HEK293 (cell line): Measurements from ENCODE around the gene ZFP62.

Source experiments
- CTCF ChIA-PET: fragments of 350-600 bp; formaldehyde crosslinking; extraction: SDS; loops from one replicate; lab custom pipeline; 2021; ENCODE audit warnings: antibody characterized with exemption; lab: Yijun Ruan, JAX
- POLR2A ChIA-PET: fragments of 300-600 bp; formaldehyde crosslinking; extraction: SDS; loops from one replicate; lab custom pipeline; 2020; ENCODE audit warnings: antibody characterized with exemption, inconsistent platforms; lab: Yijun Ruan, JAX
- H3K27ac ChIP-seq: fragments of 200-500 bp; sonication (Bioruptor generic); 2 replicates; pipeline ENCODE4 v1.5.1; 2014; ENCODE audit warnings: low read depth, low read length, control low read depth, inconsistent platforms; ENCODE audit errors: extremely low read depth
- H3K36me3 ChIP-seq, 2 experiments: fragments of 200-500 bp in 1 of 2; sonication (Bioruptor generic) in 1 of 2; 1 replicate in 1 of 2; 2 replicates in 1 of 2; pipeline ENCODE4 v1.5.1; 2014 to 2017; ENCODE audit warnings: inconsistent platforms in 2 of 2, low read length in 2 of 2; ENCODE audit not compliant: control insufficient read depth in 2 of 2, insufficient read depth in 1 of 2
- H3K4me1 ChIP-seq: fragments of 200-500 bp; sonication (Bioruptor generic); 2 replicates; pipeline ENCODE4 v1.5.1; 2014; ENCODE audit warnings: mild to moderate bottlenecking, low read length, inconsistent platforms; ENCODE audit not compliant: control insufficient read depth, insufficient read depth
- H3K4me3 ChIP-seq: 2 replicates; pipeline ENCODE4 v1.5.1; 2011; ENCODE audit warnings: low read depth, mild to moderate bottlenecking, control low read depth, low read length, moderate library complexity
- H3K9me3 ChIP-seq: fragments of 200-500 bp; sonication (Bioruptor generic); 2 replicates; pipeline ENCODE4 v1.5.1; 2014; ENCODE audit warnings: low read depth, low read length, inconsistent platforms; ENCODE audit not compliant: control insufficient read depth, insufficient read depth
- HOXD13 ChIP-seq: sonication (generic); formaldehyde crosslinking; IDR thresholded peaks from 2 replicates; pipeline ENCODE4 v1.8.0; 2022; ENCODE audit warnings: missing genetic modification reagents, borderline replicate concordance
- SETDB1 ChIP-seq: IDR thresholded peaks from one replicate; pipeline ENCODE4 v1.6.1; 2017; ENCODE audit warnings: mild to moderate bottlenecking, low read length, moderate library complexity, mixed read lengths; ENCODE audit not compliant: insufficient read length
- SP2 ChIP-seq: fragments of 450-650 bp; formaldehyde crosslinking; IDR thresholded peaks from 2 replicates; pipeline ENCODE4 v1.5.1; 2016; ENCODE audit warnings: missing biosample characterization, missing genetic modification characterization
- TCF7L2 ChIP-seq: IDR thresholded peaks from 2 replicates; pipeline ENCODE4 v1.6.1; 2011; ENCODE audit warnings: low read depth, mild to moderate bottlenecking, inconsistent platforms, low read length, moderate library complexity, borderline replicate concordance
- ZBTB11 ChIP-seq: fragments of 450-650 bp; formaldehyde crosslinking; conservative IDR thresholded peaks from 2 replicates; pipeline ENCODE4 v1.5.1; 2016; ENCODE audit warnings: low read depth, missing biosample characterization, missing genetic modification characterization
- ZBTB21 ChIP-seq: fragments of 450-650 bp; formaldehyde crosslinking; IDR thresholded peaks from 2 replicates; pipeline ENCODE4 v1.5.1; 2017; ENCODE audit warnings: missing biosample characterization, missing genetic modification characterization
- ZFP3 ChIP-seq: fragments of 450-650 bp; formaldehyde crosslinking; IDR thresholded peaks from 2 replicates; pipeline ENCODE4 v1.5.1; 2016; ENCODE audit warnings: low read depth, missing biosample characterization, missing genetic modification characterization
- ZFP69B ChIP-seq: fragments of 450-650 bp; formaldehyde crosslinking; IDR thresholded peaks from 2 replicates; pipeline ENCODE4 v1.5.1; 2016; ENCODE audit warnings: missing biosample characterization, missing genetic modification characterization
- ZNF202 ChIP-seq: fragments of 450-650 bp; formaldehyde crosslinking; IDR thresholded peaks from 2 replicates; pipeline ENCODE4 v1.5.1; 2016; ENCODE audit warnings: missing biosample characterization, missing genetic modification characterization, borderline replicate concordance
- ZNF221 ChIP-seq: fragments of 450-650 bp; formaldehyde crosslinking; IDR thresholded peaks from 2 replicates; pipeline ENCODE4 v1.5.1; 2017; ENCODE audit warnings: missing biosample characterization, missing genetic modification characterization, borderline replicate concordance
- ZNF600 ChIP-seq: fragments of 450-650 bp; formaldehyde crosslinking; IDR thresholded peaks from 2 replicates; pipeline ENCODE4 v1.5.1; 2016; ENCODE audit warnings: missing biosample characterization, missing genetic modification characterization
- ZNF677 ChIP-seq: fragments of 450-650 bp; IDR thresholded peaks from 2 replicates; pipeline ENCODE4 v1.5.0; 2018; ENCODE audit warnings: missing biosample characterization, mild to moderate bottlenecking, missing genetic modification characterization, moderate library complexity
- ZSCAN30 ChIP-seq: fragments of 450-650 bp; IDR thresholded peaks from 2 replicates; pipeline ENCODE4 v1.5.1; 2018; ENCODE audit warnings: missing biosample characterization, mild to moderate bottlenecking, missing genetic modification characterization, moderate library complexity
- TF ChIP-seq, protein P1 (sequence below): fragments of 450-650 bp; formaldehyde crosslinking; IDR thresholded peaks from 2 replicates; pipeline ENCODE4 v1.5.1; 2017; ENCODE audit warnings: missing biosample characterization, mild to moderate bottlenecking, missing genetic modification characterization, moderate library complexity
- TF ChIP-seq, protein P2 (sequence below): fragments of 450-650 bp; formaldehyde crosslinking; IDR thresholded peaks from 2 replicates; pipeline ENCODE4 v1.5.1; 2016; ENCODE audit warnings: missing biosample characterization, missing genetic modification characterization
- TF ChIP-seq, protein P3 (sequence below): fragments of 450-650 bp; IDR thresholded peaks from 2 replicates; pipeline ENCODE4 v1.5.1; 2018; ENCODE audit warnings: missing biosample characterization, mild to moderate bottlenecking, missing genetic modification characterization

The ZFP62 gene

DNA sequence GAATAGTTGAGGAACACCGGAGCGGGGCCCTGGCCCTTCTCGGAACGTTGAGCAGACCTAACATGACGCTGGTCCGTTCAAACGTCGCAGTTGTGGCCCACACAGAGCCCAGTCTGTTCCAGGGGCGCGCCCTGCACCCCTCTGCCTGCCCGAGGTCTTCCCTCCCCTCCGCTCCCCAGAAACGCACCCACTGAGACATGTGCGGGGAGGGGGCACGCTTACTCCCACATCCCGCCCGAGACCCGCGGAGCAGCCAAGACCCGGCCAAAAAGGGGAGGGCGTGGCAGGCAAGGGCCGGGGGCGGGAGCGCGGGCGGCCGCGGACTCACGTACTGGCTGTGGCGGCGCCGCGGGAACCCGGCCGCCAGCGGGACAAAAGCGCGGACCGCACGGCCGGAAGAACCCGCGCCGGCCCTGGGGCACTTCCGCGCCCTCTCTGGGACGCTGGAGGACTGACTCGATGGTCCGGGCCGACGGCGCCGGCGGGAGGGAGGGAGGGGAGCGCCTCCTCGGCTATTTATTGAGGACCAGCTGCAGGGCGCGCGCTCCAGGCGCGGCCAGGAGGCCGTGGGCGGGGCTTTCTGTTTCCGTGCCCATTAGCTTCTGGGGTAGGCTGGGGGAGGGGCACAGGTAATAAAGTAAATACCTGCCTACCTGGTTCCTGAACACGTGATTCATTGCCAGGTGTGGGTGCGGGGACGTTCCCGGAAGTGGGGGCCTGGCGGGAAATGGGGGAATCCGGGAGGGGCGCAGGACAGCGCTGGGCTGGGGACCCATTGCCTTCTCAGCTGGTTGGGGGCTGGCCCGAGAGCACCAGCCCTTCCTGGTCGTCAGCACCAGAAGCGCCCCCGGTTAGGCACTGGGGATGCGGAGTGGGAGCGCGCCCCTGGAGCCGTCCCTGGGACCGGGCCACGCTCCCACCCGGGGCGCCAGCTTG, at the start of gene ZFP62 (continued):
- TF ChIP-seq ZBTB11 (tag by site-specific recombination), result peak; percentile 96

DNA sequence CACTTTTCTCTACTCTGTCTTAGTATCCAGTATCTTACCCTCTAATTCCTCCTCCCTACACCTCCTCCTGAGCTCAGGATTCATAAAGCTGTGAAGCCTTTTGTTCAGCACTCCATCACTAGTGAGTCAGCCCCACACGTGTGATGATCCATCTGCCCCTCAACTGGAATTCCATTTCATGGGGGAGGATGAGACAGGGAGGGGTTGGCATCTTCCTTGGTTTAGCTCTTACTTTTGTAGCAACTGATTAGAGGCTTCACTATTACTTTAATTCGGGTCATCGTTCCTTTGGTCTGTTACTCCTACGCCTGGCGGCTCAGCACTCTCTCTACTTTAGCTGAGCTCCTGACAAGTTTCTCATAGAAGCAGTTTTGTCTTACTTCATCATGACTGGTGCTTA, 49.7 kb upstream of the ZFP62 start:
- POLR2A ChIA-PET, result no interaction called here
- no peaks in the 10 kb centered on the region for H3K4me1 ChIP-seq
- no peak overlapping the region for H3K4me3 ChIP-seq
- no peaks in the 10 kb centered on the region for H3K36me3 ChIP-seq
- TF ChIP-seq ZSCAN30 (tag by site-specific recombination) (no peak), SETDB1 (no peak), TCF7L2 (no peak), ZFP3 (no peak), ZFP69B (no peak), ZNF221 (tag by site-specific recombination) (no peak), ZNF202 (tag by site-specific recombination) (no peak), HOXD13 (CRISPR knock-in tag) (no peak), ZNF677 (no peak)
- TF ChIP-seq, protein P1, sequence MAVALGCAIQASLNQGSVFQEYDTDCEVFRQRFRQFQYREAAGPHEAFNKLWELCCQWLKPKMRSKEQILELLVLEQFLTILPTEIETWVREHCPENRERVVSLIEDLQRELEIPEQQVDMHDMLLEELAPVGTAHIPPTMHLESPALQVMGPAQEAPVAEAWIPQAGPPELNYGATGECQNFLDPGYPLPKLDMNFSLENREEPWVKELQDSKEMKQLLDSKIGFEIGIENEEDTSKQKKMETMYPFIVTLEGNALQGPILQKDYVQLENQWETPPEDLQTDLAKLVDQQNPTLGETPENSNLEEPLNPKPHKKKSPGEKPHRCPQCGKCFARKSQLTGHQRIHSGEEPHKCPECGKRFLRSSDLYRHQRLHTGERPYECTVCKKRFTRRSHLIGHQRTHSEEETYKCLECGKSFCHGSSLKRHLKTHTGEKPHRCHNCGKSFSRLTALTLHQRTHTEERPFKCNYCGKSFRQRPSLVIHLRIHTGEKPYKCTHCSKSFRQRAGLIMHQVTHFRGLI, result no peak
- no peak overlapping the region for H3K27ac ChIP-seq
- no peaks in the 10 kb centered on the region for H3K9me3 ChIP-seq
- CTCF ChIA-PET, result interaction anchor here (0.7 kb wide), 1 partner anchor 303 kb away, joined by 4 read pairs; no protein-coding TSS in a partner anchor

- H3K36me3 ChIP-seq, result no peaks in the 10 kb centered on the region
These were observed 49.1 kb upstream of the ZFP62 start for GRCh38 chr5:180910182-180910581.

More at GRCh38 chr5:180910182-180910581, 49.1 kb upstream of the ZFP62 start:
- no peak overlapping the region for H3K4me3 ChIP-seq
- ChIA-PET POLR2A (no interaction called here), CTCF (interaction anchor here (0.6 to 0.7 kb wide), 2 partner anchors 19 to 303 kb away, joined by 3 to 4 read pairs; no protein-coding TSS in a partner anchor)
- no peaks in the 10 kb centered on the region for H3K4me1 ChIP-seq
- H3K27ac ChIP-seq, result no peak overlapping the region
- no peaks in the 10 kb centered on the region for H3K9me3 ChIP-seq
- TF ChIP-seq, protein P2, sequence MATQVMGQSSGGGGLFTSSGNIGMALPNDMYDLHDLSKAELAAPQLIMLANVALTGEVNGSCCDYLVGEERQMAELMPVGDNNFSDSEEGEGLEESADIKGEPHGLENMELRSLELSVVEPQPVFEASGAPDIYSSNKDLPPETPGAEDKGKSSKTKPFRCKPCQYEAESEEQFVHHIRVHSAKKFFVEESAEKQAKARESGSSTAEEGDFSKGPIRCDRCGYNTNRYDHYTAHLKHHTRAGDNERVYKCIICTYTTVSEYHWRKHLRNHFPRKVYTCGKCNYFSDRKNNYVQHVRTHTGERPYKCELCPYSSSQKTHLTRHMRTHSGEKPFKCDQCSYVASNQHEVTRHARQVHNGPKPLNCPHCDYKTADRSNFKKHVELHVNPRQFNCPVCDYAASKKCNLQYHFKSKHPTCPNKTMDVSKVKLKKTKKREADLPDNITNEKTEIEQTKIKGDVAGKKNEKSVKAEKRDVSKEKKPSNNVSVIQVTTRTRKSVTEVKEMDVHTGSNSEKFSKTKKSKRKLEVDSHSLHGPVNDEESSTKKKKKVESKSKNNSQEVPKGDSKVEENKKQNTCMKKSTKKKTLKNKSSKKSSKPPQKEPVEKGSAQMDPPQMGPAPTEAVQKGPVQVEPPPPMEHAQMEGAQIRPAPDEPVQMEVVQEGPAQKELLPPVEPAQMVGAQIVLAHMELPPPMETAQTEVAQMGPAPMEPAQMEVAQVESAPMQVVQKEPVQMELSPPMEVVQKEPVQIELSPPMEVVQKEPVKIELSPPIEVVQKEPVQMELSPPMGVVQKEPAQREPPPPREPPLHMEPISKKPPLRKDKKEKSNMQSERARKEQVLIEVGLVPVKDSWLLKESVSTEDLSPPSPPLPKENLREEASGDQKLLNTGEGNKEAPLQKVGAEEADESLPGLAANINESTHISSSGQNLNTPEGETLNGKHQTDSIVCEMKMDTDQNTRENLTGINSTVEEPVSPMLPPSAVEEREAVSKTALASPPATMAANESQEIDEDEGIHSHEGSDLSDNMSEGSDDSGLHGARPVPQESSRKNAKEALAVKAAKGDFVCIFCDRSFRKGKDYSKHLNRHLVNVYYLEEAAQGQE (tag by site-specific recombination), result no peak
- no peak for TF ChIP-seq ZBTB21 (tag by site-specific recombination)
- TF ChIP-seq ZNF600 (tag by site-specific recombination), result no peak
- TF ChIP-seq, protein P3, sequence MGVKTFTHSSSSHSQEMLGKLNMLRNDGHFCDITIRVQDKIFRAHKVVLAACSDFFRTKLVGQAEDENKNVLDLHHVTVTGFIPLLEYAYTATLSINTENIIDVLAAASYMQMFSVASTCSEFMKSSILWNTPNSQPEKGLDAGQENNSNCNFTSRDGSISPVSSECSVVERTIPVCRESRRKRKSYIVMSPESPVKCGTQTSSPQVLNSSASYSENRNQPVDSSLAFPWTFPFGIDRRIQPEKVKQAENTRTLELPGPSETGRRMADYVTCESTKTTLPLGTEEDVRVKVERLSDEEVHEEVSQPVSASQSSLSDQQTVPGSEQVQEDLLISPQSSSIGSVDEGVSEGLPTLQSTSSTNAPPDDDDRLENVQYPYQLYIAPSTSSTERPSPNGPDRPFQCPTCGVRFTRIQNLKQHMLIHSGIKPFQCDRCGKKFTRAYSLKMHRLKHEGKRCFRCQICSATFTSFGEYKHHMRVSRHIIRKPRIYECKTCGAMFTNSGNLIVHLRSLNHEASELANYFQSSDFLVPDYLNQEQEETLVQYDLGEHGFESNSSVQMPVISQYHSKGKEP (tag by site-specific recombination), result no peak
- TF ChIP-seq SP2 (tag by site-specific recombination), result no peak
